Measurements from ENCODE around the gene SCGB1C2.

SCGB1C2 gene

GRCh38 chr17:173166-173911 is 36.0 kb downstream of the SCGB1C2 start:
- DNase-seq = no peak

GRCh38 chr17:177155-177554 is 39.8 kb downstream of the SCGB1C2 start:
- DNase-seq = no peak

- no peak for DNase-seq
These were observed 40.4 kb downstream of the SCGB1C2 start for GRCh38 chr17:177762-178161.

DNA sequence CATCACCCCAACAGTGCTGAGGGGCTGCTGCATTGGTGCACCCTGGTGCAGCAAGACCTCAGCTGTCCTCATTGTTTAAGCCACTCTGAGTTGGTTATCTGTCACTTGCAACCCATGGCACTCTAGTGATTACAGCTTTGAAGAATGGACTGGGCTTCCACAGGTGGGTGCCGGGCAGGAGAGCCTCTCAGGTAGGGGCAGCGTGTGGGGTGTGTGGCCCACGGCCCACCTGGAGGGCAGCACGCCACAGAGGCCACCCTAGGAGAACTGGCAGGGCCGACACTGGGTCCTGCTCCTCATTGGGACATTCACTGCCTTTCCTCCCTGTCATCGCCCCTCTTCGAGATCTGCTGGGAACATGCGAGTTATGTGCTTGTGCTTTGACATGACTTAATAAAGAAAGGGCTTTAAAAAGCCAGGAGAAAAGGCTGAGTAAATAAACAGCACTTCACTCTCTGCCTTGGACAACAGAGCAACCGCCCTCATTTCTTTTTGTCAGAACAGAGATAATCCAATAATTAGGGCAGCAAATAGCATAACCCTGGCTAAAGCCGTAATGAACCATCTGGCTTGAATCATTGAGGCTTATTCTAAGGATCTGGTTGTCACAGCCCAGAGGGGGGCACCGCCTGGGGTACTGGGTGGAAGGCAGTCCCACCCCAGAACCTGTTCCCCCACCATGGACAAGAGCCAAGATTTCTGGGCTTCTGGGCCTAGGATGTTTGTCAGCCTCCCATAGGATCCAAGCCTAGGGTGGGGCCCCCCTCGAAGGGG is 41.1 kb downstream of the SCGB1C2 start:
- DNase-seq = no peak

- no peak for DNase-seq
These were observed 41.7 kb downstream of the SCGB1C2 start for GRCh38 chr17:179066-179432.

DNA sequence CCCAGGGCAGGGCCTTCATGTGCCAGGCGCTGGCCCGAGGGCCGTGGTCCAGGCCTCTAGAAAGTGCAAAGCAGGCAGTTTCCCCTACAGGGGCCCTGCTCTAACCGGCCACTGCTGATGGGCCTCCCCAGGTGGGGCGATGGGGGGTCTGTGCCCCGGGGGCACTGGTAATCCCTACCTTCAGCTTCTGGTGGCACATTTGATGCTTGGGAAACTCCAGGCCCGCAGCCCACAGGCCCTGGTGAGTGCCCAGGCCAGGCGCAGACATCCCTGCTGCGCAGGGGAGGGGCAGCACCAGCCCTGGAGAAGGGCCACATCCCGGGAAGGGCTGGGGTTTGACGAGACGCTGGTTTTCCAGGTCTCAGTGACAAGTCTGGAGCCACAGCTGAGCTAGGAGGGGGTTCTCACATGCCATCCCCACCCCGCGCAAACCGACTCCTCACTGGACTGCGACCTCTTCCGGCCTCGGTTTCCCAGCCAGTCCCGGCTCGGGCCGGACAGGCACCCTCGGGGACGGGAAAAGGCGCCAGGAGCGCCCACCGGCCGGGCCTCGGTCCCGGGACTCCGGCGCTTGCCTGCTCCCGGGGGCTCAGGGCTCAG is 42.5 kb downstream of the SCGB1C2 start:
- no peak for DNase-seq

DNA sequence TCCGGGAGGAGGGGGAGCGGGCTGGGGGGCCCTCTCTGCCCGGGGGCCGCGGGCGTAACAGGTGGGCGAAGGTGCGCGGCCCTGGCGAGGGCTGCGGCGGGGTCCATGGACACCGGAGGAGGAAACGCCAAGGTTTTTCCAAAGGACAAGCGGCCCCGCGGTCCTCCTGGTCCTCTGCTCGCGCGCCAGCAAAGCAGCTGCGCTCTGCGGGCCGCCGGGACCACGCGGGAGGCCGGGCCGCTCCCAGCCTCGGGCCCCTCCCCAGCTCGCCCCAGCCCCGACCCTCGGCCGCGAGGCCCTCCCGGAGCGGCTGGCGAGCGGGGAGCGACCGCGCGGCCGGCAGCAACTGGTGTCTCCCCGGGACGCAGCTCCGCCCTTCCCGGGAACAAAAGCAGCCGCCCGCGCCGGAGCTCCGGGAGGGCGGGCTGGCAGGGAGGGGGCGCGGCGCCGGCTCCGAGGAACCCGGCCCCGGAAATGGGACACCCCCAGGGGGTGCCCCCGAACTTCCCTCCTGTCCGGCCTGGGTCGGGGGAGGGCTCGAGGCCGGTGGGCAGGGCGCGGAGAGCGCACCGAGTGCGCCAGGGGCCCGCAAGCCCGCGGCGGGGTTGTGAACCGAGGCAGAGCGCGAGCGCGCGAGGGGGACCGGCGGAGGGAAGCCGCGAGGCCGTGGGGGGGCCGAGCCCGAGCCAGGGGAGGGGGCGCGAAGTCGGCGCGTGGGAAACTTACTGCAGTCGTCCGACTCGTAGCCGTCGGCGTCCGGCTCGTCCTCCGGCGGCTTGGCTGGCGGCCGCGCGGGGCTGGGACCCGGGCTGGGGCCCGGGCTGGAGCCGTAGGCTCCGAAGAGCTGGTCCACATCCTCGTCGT is 43.2 kb downstream of the SCGB1C2 start:
- no peak for DNase-seq

- DNase-seq = no peak
These were observed 44.1 kb downstream of the SCGB1C2 start, which contains the start of gene DOC2B for GRCh38 chr17:181245-182049. Gene DOC2B (minus strand): TSS chr17:181650. CDS start chr17:181479, 171 bp downstream.

DNA sequence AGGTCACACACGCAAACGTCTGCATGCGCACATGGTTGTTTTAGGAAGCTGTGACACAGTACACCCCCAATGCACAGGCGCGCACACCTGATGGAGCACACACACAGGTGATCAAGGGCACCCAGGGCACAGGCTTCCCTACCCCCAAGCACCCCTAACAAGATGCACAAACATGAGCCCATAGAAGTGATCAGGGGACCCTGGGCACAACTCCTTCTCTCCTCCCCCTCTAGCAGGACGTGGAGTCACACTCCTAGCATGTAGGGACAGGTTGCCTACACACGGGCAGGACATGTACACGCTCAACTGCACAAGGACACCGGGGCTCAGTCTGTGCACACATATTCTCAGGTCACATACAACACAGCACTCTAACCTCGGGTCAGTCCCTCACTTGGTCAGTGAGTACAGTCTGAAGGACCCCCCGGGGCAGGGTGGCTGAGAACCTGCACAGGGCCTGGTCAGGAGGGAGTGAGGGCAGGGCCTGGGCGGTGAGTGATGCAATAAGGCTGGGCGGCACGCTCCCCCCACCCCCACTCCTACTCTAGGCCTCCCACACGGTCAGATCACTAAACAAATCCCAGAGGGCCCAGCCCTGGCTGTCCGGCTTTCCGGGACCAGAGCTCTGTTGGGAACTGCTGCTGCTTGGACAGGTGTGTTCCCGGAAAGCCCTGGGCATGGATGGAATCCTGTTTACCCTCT is 44.8 kb downstream of the SCGB1C2 start:
- DNase-seq = no peak

DNA sequence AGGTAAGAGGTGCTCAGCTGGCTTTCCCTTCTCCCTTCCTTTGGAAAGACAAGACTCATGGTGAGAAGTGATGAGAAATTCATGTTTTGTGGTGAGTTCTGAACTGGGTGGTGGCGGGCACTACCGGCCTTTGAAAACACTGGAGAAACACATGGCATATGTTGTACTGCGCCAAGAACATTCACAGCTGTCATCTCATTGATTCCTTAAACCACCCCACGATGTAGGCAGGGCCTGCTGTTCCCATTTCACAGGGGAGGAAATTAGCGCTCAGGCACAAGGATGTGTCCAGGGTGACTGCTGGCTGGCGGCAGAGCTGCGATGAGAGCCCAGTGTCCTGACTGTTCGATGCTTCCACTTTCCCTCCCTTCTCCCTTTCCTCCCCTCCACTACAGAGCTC is 45.7 kb downstream of the SCGB1C2 start:
- no peak for DNase-seq

GRCh38 chr17:185445-186138 is 48.2 kb downstream of the SCGB1C2 start:
- no peak for DNase-seq

DNA sequence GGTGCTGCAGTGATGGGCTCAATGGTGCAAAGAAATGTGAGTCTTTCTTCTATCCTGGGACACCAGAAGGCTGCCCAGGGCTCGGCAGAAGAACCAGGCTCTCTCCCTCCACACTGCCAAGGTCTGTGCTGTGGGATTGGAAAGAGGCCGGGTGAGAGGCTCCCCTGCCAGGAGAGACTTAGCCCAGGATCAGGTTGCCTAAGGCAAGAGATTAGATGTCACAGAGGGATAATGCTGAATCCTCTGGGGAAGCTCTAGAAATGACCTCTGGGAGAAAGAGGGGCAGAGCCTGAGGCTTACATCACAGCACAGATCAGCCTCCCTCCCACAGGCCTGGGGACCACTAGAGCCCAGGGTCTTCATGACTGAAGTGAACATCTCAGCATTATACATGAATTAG is 49.8 kb downstream of the SCGB1C2 start:
- no peak for DNase-seq
